NCI-H2196 (cell line): ENCODE measurements around the gene NPY4R.
"Not testable (repeated sequence)": the region's sequence is repeated elsewhere in the genome, so short reads cannot be mapped to it uniquely, and the experiment has no call there.

Source experiments
- DNase-seq: peaks from one replicate; lab custom pipeline; 2025; ENCODE audit not compliant: unreplicated experiment; lab: John Stamatoyannopoulos, UW

Gene NPY4R, protein sequence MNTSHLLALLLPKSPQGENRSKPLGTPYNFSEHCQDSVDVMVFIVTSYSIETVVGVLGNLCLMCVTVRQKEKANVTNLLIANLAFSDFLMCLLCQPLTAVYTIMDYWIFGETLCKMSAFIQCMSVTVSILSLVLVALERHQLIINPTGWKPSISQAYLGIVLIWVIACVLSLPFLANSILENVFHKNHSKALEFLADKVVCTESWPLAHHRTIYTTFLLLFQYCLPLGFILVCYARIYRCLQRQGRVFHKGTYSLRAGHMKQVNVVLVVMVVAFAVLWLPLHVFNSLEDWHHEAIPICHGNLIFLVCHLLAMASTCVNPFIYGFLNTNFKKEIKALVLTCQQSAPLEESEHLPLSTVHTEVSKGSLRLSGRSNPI

DNA sequence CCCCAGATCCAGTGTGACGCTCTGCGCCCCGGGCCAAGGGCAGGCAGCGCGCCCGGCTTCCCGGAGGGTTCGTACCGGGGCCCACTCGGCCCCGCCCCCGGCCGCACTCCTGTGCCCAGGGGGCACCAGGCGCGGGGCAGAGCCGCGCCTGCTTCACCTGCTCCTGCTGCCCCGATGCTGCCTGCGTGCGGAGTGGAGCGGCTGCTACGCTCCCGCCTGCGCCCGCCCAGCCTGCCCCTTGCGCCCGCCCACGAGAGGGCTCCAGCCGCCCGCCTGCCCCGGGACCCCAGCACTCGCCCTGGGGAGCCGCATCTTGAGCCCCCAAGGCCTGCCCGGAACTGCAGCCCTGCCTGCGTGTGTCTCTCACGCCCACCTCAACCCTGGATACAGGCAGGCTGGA is at the start of gene NPY4R:
Gene NPY4R (minus strand): TSS at position 194 of the 400 bp plus-strand sequence. CDS start 3,323 bp downstream, outside the sequence.
- DNase-seq, result not testable (repeated sequence)

DNA sequence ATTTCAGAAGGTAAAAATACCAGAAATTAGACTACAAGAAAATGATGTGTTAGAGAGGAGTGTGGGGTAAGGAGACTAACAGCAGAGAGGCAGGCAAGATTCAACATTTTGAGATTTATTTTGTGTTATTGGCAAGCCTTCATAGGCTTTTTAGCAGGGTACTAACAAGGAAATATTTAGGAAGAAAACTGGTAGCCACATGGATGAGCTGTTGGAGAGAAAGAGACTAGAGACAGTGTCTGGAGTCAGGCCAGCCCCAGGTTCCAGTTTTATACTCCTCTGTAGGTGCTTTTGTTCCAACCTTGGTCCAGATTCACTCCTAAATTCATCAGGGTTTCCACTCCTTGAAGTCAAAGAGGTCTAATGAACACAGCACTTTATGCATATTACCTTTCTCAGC is 49.6 kb upstream of the NPY4R start:
- no peak for DNase-seq

DNA sequence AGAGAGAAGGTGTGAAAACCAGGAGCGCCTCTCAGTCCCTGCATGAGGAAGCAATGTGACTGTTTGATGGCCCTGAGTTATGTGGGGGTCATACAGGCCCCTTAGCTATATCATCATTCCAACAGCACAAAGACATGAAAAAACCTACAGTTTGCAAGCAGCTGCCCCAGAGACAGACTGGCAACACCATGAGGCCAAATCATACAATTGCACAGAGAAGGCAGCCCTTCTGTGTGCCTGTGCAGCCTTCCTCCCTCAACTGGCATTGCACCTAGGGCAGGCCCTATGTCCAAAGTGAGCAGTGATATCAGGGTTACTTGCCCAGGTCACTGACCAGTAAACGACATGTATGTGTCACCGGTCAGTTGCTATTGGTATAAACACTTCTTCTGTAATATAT is 49.1 kb upstream of the NPY4R start:
- no peak for DNase-seq

DNA sequence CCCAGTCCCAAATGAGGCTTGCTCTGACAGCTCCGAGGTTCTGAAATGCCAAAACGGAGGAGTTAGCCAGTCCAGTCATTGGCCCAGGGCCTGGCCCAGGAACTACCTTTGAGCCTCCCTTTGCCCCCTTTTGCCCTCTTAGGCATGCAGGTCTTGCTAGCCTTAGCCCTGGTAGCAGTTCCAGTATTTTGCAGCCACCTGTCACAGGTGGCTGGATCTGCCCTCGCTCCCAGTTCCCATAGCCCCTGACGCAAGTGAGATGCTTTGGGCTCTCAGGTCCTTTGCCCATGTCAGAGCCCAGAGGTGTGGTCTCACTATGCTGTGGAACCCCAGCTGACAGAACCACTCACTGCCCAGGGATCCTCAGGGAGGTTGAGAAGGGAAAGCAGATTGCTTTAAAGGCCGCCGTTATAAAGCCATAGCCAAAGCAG is 48.7 kb upstream of the NPY4R start:
- no peak for DNase-seq

DNA sequence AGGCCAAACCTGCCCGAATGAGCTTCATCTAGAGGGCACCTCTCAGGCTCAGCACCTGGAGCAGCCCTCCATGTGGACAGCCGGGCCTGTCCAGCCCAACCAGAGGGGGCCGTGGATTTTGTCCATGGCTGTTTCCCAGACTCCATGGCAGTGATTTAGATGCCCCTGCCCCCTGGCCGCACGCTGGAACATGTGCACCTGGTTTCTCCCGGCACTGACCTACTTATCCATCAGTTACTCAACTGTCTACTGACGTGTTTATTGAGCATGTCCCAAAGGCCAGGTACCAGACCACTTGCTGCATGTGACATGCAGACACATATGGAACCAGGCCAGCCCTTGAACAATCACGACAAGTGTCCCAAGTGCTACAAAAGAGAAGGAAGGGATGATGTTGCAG is 47.6 kb upstream of the NPY4R start:
- DNase-seq, result not testable (repeated sequence)

DNA sequence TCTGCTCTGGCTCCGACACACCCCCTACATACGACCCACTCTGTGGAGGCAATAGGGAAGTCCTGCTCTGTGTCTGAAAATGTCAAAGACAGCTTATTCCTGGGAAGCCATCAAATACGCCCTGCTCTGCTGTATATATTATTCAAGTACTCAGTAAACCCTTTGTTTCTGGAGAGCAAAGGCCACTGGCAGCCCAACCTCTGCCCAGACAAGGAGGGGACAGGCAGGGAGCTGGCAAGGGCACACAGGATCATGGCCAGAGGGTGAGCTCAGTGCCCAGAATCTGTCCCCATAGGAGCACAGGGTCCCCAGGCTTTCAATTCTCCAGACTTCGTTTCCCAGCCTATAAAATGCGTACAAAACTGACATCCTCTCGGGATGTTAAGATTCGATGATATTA is 47.0 kb upstream of the NPY4R start:
- DNase-seq, result not testable (repeated sequence)

DNA sequence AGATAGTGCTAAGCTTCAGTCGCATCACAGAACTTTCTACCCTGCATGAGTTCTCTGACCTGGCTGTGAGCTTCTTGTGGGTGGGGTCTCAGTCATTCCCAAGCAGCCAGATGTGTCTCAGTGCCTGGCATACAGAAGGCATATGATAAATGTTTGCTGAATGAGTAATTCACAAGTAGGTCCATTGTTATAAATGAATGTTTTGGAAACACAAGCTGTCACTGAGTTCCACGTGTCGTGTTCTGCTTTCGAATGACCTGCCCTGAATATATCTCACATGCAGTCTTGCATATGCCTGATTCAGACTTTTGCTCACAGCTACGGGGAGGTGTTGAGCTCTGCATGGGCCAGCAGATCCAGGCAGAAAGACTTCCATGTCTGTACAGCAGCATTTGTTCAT is 46.2 kb upstream of the NPY4R start:
- not testable (repeated sequence) for DNase-seq

DNA sequence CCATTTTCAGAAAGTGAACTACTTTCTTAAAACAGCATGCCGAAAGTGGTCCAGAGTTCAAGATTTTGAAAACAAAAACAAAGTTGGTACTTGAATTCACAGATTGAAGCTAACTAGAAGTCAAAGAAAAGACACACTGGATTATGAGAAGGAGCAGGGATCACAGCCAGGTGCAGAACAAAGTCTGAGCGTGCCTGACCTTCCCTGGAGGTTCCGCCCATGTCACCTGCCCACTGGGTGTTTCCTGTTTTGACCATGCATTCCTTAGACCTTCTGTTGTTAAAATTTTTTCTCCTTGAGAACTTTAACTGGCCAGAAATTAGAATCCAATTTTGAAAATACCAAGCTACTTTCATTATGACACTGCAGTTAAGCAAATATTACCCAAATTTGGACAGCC is 34.2 kb upstream of the NPY4R start:
- DNase-seq, result not testable (repeated sequence)

DNA sequence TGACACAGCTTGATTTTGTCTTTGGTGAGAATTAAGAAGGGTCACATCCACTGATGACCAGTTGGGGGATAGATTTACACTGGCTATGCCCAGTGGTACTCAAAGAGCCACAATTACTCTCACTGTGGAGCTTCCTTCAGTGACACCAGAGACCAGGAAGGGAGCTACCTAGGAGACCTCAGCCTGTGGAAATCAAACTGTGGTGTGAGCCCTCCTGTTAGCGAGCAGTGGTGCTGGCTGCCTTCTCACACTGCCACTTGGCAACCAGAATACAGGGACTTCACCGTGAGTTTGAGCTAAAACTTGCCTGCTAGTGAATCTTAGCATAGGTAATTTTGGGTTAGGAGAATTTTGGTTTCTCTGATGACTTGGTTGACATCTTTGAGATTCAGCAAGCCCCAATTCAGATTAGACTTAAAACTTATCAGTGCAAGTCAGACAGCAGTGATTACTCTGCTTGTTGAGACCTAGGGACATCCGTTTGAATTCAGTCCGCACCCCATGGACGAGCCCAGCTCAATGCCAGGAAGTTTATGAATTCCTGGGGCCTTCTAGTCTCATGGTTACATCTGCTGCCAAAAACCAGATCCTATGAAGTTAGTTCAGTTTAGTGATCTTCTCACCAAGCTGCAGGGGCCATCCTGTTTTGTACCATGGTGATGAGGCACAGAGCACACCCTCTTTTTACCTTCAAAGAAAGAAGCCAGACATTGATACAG is 33.4 kb upstream of the NPY4R start:
- not testable (repeated sequence) for DNase-seq

DNA sequence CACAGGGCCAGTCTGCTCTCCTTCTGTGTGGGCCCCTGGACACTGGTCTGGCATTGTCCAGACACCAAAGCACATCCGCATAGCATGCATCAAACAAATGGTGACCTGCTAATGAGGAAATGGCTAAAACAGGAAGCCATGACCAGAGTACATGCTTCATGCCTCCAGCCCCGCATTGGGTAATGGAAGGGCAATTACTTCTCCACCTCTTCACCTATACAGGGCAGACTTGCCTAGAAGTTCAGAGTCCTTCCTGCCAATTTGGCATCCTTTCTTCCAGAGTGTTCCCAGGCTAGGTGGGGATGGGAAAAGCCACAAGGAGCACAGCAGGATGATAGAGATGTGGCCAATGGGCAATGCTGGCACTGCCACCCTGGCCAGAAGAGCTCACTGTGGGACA is 32.1 kb upstream of the NPY4R start:
- not testable (repeated sequence) for DNase-seq

DNA sequence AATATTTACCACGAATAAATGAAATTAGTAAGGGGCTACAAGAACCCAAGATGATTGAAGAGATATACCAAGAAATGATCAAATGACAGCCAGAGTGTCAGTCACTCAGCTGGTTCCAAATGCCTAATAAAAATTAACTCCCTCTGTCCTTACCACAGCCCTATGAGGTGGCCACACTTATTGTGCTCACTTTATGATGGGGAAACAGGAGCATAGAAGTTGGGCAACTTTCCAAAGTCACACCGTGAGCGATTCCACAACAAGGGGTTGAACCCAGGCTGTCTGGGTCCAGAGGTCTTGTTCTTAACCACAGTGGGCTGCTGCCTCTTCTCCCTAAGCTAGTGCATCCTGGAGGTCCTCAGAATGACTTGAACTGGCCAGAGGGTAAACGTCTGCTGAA is 31.6 kb upstream of the NPY4R start:
- DNase-seq, result not testable (repeated sequence)

DNA sequence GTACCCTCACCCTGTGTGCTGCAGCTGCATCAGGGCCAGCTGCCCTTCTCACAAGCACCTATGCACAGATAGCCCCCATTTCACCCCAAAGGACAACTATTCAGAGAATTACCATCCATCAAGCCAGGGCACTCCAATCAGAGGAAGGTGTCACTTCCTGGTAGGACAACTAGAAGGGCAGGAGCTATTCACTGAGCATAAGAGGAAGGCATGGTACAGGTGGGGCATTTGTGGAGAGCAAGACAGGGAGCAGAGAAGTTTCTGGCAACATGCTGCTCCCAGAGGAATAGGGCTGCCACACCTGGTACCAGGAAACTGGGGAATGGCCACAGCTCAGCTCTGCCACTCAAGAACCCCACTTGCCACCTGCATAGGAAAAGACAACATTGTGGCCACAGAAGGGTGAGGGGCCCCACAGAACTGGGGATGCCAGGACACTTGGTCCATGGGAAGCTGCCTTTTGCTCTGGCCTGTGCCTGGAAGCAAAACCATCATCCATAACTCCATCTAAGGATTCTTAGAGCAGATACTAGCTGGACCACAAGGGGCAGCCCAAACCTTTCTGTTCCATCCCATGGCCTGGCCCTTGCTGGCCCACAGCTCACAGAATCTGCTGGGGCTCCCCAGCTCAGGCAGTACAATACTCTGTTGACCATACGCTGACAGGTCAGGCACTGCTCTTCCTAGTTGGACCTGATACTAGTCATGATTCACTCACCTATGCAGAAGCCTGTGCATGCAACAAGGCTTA is 25.8 kb upstream of the NPY4R start:
- DNase-seq, result not testable (repeated sequence)

DNA sequence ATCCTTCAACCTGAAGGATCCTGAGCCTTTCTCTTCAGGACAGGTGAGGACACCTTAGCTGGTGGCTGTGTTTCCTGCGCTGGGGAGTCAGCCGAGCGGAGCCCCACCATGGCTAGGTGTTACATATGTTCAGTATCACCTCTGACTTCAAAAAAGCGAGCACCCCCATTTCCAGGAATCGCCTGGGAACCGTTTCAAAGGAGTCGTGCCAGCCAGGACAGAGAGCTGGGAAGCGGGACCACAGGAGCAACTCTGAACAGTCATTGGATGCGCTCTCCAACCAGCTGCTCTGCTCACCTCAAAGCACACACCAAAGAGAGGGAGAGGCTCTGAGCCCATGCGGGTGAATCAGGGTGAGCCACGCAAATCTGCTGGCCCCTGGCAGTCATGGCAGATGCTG is 24.5 kb upstream of the NPY4R start:
- DNase-seq, result not testable (repeated sequence)

DNA sequence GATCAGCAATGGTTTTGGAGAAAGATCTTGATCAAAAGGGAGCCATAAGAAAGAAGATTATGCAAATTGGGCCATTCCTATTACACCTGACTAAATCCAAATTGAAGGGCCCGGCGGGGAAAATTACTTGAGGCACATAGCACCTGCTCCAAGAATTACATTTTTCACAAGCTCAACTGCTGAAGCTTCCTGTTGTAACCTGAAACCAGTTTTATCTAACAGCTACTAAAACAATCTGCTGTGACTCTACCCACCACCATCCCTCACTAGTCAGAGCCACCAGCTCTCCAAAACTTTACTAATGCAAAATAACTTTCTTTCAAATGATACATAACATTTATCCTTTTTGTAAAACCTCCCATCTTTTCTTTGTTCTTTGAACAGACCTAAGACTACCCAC is 20.7 kb upstream of the NPY4R start:
- not testable (repeated sequence) for DNase-seq

DNA sequence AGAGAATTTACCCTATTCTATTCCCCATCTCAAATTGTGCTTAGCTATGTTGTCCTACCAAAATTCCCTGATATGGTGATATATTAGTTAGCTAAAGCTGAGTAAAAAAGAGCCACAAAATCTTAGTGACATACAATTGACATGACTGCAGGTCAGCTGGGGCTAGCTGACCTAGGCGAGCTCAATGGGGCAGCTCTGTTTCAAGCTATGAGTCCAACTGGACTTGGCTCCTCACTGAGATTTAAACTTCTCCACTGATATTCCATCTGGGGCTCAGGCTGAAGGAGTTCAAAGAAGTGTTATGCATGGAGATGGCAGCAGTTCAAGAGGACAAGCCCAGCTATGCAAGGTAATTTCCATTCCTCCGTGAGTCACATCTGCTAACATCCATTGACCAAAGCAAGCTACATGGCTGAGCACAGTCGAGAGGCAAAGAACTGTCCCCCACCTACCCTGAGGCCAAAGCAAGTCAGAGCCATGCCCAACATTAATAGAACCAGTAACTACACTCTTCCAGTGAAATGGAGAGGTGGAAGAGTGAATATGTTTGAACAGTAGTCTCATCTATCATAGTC is 9.1 kb upstream of the NPY4R start:
- DNase-seq, result not testable (repeated sequence)

DNA sequence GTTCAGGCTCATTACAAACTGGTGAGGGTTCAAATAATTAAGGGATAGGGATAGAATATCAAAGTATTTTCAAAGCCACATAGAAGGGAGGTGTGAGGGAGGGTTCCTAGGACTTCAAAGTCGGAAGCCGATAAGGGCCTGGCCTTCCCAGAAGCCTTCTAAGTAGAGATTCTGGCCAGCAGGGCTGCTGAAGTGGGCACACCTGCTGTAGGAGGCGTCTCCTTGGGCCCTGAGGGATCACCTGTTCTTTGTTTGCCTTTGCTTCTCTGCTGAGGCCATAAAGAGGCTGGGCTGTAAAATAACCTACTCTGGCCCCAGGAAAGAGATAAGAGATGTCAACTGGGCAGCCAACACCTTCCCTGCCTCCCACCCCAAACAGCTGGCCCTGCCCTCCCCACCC is 8.0 kb upstream of the NPY4R start:
- DNase-seq, result not testable (repeated sequence)

DNA sequence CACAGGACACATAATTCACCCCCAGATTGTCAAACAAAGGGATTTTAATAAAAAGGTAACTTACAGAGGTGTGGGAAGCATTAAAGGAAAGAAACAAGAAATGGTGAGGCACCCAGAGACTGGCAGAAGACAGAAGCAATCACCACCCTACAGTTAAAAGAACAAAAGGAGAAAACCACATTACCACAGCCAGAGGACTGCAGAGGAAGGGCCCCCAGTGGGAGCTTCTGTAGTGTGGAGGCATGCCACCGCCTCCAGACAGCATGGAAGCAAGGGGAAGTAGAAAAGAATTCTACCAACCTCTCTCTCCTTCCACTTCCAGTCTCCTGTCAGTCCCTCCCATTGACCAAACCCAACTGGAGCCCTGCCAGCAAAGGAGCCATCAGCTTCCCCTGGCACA is 4.4 kb upstream of the NPY4R start:
- DNase-seq, result not testable (repeated sequence)

DNA sequence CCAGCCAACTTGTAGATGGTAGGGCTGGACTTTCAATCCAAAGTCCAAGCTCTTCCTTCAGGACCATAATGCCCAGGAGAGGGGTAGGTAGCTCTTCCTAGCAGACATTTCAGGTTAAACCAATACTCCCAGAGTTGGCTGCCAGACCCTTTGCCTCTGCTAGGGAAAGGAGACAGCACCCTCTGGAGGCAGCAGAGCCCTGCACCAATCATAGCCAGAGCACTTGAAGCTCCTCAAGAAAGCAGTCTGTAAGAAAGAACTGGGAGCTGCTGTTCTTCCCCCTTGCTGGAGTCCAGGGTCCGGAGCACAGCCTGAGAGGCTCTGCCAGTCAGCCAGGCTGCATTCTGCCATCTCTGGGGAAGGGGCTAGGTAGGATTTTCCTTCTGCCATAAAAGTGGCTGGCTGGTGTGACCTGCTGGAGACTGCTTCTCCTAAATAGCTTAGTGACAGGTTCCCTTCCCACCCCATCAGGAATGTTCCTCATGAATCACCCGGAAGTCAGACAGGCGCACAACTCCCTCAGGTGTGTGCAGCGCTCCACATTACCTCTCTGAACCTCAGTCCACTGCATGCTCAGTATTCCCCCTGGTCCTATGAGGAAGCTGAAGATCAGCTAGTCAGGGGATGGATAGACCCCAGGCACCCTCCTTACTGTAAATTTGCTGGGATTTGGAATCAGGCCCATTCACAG is 2.5 kb upstream of the NPY4R start:
- DNase-seq, result not testable (repeated sequence)

DNA sequence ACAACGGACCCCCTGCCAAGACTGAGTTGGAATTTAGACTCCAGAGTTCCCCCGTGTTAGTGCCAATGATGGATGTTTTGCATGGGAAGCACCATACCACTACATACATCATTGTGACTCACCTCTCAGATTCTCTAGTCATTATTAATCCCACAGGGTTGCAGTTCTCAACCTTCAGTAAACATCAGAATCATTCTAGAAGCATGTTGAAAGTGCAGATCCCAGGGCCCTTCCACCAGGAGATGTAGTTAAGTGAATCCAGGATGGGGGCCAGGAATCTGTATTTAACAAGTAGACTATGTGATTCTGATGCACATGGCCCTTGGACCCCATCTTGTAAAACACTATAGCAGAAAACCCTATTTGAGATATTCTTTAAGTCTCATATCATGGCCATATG is 2.1 kb downstream of the NPY4R start:
- DNase-seq, result not testable (repeated sequence)

DNA sequence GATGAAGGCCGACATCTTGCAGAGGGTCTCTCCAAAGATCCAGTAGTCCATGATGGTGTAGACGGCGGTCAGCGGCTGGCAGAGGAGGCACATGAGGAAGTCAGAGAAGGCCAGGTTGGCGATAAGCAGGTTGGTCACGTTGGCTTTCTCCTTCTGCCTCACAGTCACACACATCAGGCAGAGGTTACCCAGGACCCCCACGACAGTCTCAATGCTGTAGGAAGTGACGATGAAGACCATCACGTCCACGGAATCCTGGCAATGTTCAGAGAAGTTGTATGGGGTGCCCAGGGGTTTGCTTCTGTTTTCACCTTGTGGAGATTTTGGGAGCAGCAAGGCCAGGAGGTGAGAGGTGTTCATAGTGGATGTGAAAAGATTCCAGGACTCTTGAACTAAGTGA is 3.5 kb downstream of the NPY4R start:
- not testable (repeated sequence) for DNase-seq

DNA sequence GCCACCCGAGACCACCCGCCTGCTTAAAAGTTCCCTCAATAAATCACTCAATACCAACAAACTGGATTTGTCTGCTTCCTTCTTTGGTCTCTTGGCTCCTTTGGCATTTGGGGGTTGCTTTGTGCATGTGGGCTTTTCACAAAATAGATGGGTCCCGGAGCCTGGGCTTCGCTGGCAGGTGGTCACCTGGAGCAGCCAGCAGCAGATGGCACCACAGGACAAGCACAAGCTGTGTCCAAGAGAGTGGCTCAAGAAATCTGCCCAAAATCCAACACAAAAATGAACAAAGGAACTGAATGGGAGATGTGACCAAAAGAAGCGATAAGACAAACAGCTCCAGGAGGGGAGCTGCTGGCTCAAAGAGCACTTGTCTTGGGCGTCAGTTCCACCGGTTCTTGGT is 6.2 kb downstream of the NPY4R start:
- DNase-seq, result not testable (repeated sequence)
